SK-N-SH treated with all-trans-retinoic acid at 6 μM for 48 hours (cell line): ENCODE data around the gene CREBRF.
"Not testable (repeated sequence)": the region's sequence is repeated elsewhere in the genome, so short reads cannot be mapped to it uniquely, and the experiment has no call there.

ENCODE experiments used
- ATAC-seq: fragments of 200-7000 bp; cut with Tn5 transposase; 3 replicates; pipeline ENCODE4 v1.9.1; 2020; ENCODE audit warnings: mild to moderate bottlenecking, moderate library complexity
- ARNTL ChIP-seq: fragments of 450-650 bp; formaldehyde crosslinking; IDR thresholded peaks from 2 replicates; pipeline ENCODE4 v1.5.0; 2020; ENCODE audit warnings: low read depth, mild to moderate bottlenecking, moderate library complexity, borderline replicate concordance
- BACH2 ChIP-seq: fragments of 250-450 bp; sonication (Bioruptor Pico); IDR thresholded peaks from 2 replicates; pipeline ENCODE4 v1.9.0; 2021; ENCODE audit warnings: mild to moderate bottlenecking, borderline replicate concordance
- CREB5 ChIP-seq: fragments of 250-450 bp; sonication (Bioruptor Pico); IDR thresholded peaks from 2 replicates; pipeline ENCODE4 v1.5.1; 2020; ENCODE audit warnings: low read depth, mild to moderate bottlenecking, moderate library complexity
- CSDC2 ChIP-seq: fragments of 250-450 bp; sonication (Bioruptor Pico); IDR thresholded peaks from 2 replicates; pipeline ENCODE4 v1.5.0; 2020; ENCODE audit warnings: mild to moderate bottlenecking, moderate library complexity
- CSRNP3 ChIP-seq: fragments of 250-450 bp; sonication (Bioruptor Pico); IDR thresholded peaks from 2 replicates; pipeline ENCODE4 v1.5.1; 2021; ENCODE audit warnings: mild to moderate bottlenecking, moderate library complexity
- ESRRG ChIP-seq: fragments of 250-450 bp; sonication (Bioruptor Pico); IDR thresholded peaks from 2 replicates; pipeline ENCODE4 v1.6.1; 2021; ENCODE audit warnings: mild to moderate bottlenecking
- GLIS3 ChIP-seq: fragments of 250-450 bp; sonication (Bioruptor Pico); IDR thresholded peaks from 2 replicates; pipeline ENCODE4 v1.5.0; 2020; ENCODE audit warnings: mild to moderate bottlenecking, moderate library complexity
- ISL1 ChIP-seq: fragments of 250-450 bp; sonication (Bioruptor Pico); IDR thresholded peaks from 2 replicates; pipeline ENCODE4 v2.1.2; 2022; ENCODE audit warnings: mild to moderate bottlenecking, moderate library complexity
- OSR1 ChIP-seq: fragments of 250-450 bp; sonication (Bioruptor Pico); IDR thresholded peaks from 2 replicates; pipeline ENCODE4 v1.8.0; 2022; ENCODE audit warnings: moderate library complexity, mild to moderate bottlenecking, inconsistent platforms
- PATZ1 ChIP-seq: fragments of 250-450 bp; sonication (Bioruptor Pico); IDR thresholded peaks from 2 replicates; pipeline ENCODE4 v1.8.0; 2020; ENCODE audit warnings: mild to moderate bottlenecking, moderate library complexity, borderline replicate concordance
- POU6F1 ChIP-seq: fragments of 250-450 bp; sonication (Bioruptor Pico); IDR thresholded peaks from 2 replicates; pipeline ENCODE4 v1.8.0; 2021; ENCODE audit warnings: low read depth, mild to moderate bottlenecking, moderate library complexity, borderline replicate concordance
- PPARA ChIP-seq: fragments of 250-450 bp; sonication (Bioruptor Pico); IDR thresholded peaks from 2 replicates; pipeline ENCODE4 v1.5.0; 2020; ENCODE audit warnings: mild to moderate bottlenecking, borderline replicate concordance
- RARB ChIP-seq: fragments of 250-450 bp; sonication (Bioruptor Pico); IDR thresholded peaks from 2 replicates; pipeline ENCODE4 v1.8.0; 2021; ENCODE audit warnings: mild to moderate bottlenecking, moderate library complexity
- SNAI2 ChIP-seq: fragments of 250-450 bp; sonication (Bioruptor Pico); IDR thresholded peaks from 2 replicates; pipeline ENCODE4 v1.5.0; 2020; ENCODE audit warnings: mild to moderate bottlenecking, moderate library complexity
- TOX ChIP-seq: fragments of 250-450 bp; sonication (Bioruptor Pico); IDR thresholded peaks from 2 replicates; pipeline ENCODE4 v1.8.0; 2021; ENCODE audit warnings: mild to moderate bottlenecking, moderate library complexity, borderline replicate concordance
- TSHZ2 ChIP-seq: fragments of 250-450 bp; sonication (Bioruptor Pico); IDR thresholded peaks from 2 replicates; pipeline ENCODE4 v1.5.0; 2020; ENCODE audit warnings: mild to moderate bottlenecking, moderate library complexity
- ZC3H10 ChIP-seq: fragments of 250-450 bp; sonication (Bioruptor Pico); IDR thresholded peaks from 2 replicates; pipeline ENCODE4 v1.5.1; 2021; ENCODE audit warnings: mild to moderate bottlenecking, moderate library complexity
- ZFP3 ChIP-seq: fragments of 250-450 bp; sonication (Bioruptor Pico); IDR thresholded peaks from 2 replicates; pipeline ENCODE4 v1.5.0; 2020; ENCODE audit warnings: mild to moderate bottlenecking, moderate library complexity
- ZFP30 ChIP-seq: fragments of 450-650 bp; formaldehyde crosslinking; IDR thresholded peaks from 2 replicates; pipeline ENCODE4 v1.5.0; 2022; ENCODE audit warnings: mild to moderate bottlenecking, moderate library complexity
- ZNF70 ChIP-seq: fragments of 450-650 bp; formaldehyde crosslinking; IDR thresholded peaks from 2 replicates; pipeline ENCODE4 v1.5.0; 2020; ENCODE audit warnings: mild to moderate bottlenecking, moderate library complexity
- ZNF8 ChIP-seq: fragments of 450-650 bp; formaldehyde crosslinking; IDR thresholded peaks from 2 replicates; pipeline ENCODE4 v1.5.0; 2020; ENCODE audit warnings: mild to moderate bottlenecking, moderate library complexity

The CREBRF gene

GRCh38 chr5:173075137-173075843 is 19.1 kb downstream of the CREBRF start:
- no peak for ATAC-seq
- no peak for TF ChIP-seq PPARA
- TF ChIP-seq ZNF70 (CRISPR knock-in tag): no peak
- TF ChIP-seq ISL1: no peak
- no peak for TF ChIP-seq ZFP3 (CRISPR knock-in tag)
- no peak for TF ChIP-seq BACH2
- TF ChIP-seq CREB5 (CRISPR knock-in tag): no peak
- TF ChIP-seq OSR1 (CRISPR knock-in tag): no peak
- TF ChIP-seq CSDC2 (CRISPR knock-in tag): no peak
- TF ChIP-seq ZFP30 (CRISPR knock-in tag): no peak
- no peak for TF ChIP-seq ZC3H10 (CRISPR knock-in tag)
- TF ChIP-seq ZNF8: no peak
- no peak for TF ChIP-seq SNAI2 (CRISPR knock-in tag)
- TF ChIP-seq ARNTL (CRISPR knock-in tag): no peak

- TF ChIP-seq OSR1 (CRISPR knock-in tag) (no peak), RARB (CRISPR knock-in tag) (no peak), GLIS3 (CRISPR knock-in tag) (no peak), CSDC2 (CRISPR knock-in tag) (no peak), SNAI2 (CRISPR knock-in tag) (no peak), ESRRG (CRISPR knock-in tag) (no peak), POU6F1 (no peak), TSHZ2 (CRISPR knock-in tag) (no peak), BACH2 (no peak), ISL1 (no peak), CSRNP3 (no peak), ZFP30 (CRISPR knock-in tag) (no peak), ZFP3 (CRISPR knock-in tag) (no peak), PATZ1 (CRISPR knock-in tag) (no peak), ARNTL (CRISPR knock-in tag) (no peak), TOX (CRISPR knock-in tag) (no peak), ZNF8 (no peak)
- TF ChIP-seq, all 23 proteins: peak for 0
- no peak for ATAC-seq
Observed at GRCh38 chr5:173075970-173076369, 19.8 kb downstream of the CREBRF start.

- not testable (repeated sequence) for ATAC-seq
Observed at GRCh38 chr5:173076471-173076870, 20.3 kb downstream of the CREBRF start.
